Ovary (tissue), 9 donors: ENCODE results near the gene DDX47. TPM values are rescaled to one million over a fixed set of nuclear protein-coding genes. Genes with fewer than 3 reads are reported as not detected.

Experiments used
- DNase-seq, 5 donors: peaks; one replicate each; pipeline ENCODE4 v3.0.0-alpha.2; 2019 to 2020
- H3K27ac ChIP-seq, 2 donors: fragments of 200-600 bp; one replicate each; pipeline versions ENCODE4 v1.5.1 to v1.8.0; 2019 to 2022
- H3K27me3 ChIP-seq: fragments of 200-600 bp; one replicate; pipeline ENCODE4 v1.8.0; 2022
- H3K36me3 ChIP-seq: fragments of 200-600 bp; sonication (generic); one replicate; pipeline ENCODE4 v1.5.1; 2019
- H3K4me1 ChIP-seq: one replicate; pipeline ENCODE4 v1.8.1; 2013; ENCODE audit warnings: mild to moderate bottlenecking, moderate library complexity; ENCODE audit not compliant: insufficient read depth
- H3K4me3 ChIP-seq: fragments of 200-600 bp; sonication (generic); one replicate; pipeline ENCODE4 v1.5.1; 2017
- H3K9me3 ChIP-seq, 2 donors: fragments of 200-600 bp in 1 of 2; sonication (generic) in 1 of 2; one replicate each; pipeline versions ENCODE4 v1.5.1 to v1.8.1; 2013 to 2019; ENCODE audit warnings: mild to moderate bottlenecking in 1 of 2, moderate library complexity in 1 of 2
- EP300 ChIP-seq: sonication (generic); formaldehyde crosslinking; IDR thresholded peaks from one replicate; pipeline ENCODE4 v1.6.1; 2017; ENCODE audit warnings: antibody characterized with exemption
- POLR2A ChIP-seq: fragments of 450-650 bp; IDR thresholded peaks from one replicate; pipeline ENCODE4 v1.6.1; 2017; ENCODE audit warnings: antibody characterized with exemption, mild to moderate bottlenecking, moderate library complexity
- WGBS, 3 donors: extraction: QIAGEN DNeasy Blood & Tissue Kit in 1 of 3; methylation state at CpG; one replicate each; pipeline versions ENCODE4 v1.1.5 to v1.1.7; 2013 to 2017; 5-methylcytosine and 5-hydroxymethylcytosine counted together
- intact Hi-C, 4 donors: fragments of 100-400 bp; cut with DNase I; formaldehyde crosslinking; loops; one replicate each; pipeline versions ENCODE4 v1.11.0 to v1.15.1; 2022 to 2023
- polyA plus RNA-seq, 2 donors: library from polyadenylated mRNA; stranded (reverse); fragments of 200-250 nt in 1 of 2; fragments of 350-450 nt in 1 of 2; fragmentation: Illumina TruSeq in 1 of 2; extraction: RNeasy Lipid Tissue Mini Kit (QIAGEN cat#74804) in 1 of 2; gene quantifications; one replicate each; pipeline ENCODE4 v1.2.3, GENCODE V29; 2013 to 2014
- total RNA-seq, 7 donors: library from RNA; depleted of rRNA in 2 of 7; stranded (reverse); fragments of >200 nt in 2 of 7; fragmentation: NEBNext Ultra II Directional in 3 of 7; extraction: Animal tissue kit (Norgen Biotek cat#: 25700) in 3 of 7; gene quantifications; one replicate each; pipeline versions ENCODE4 v1.1.0 to v1.2.4, GENCODE V29; 2016 to 2023
- TF ChIP-seq, protein P1 (sequence below), 3 donors: fragments of 450-650 bp in 2 of 3; fragments of 200-600 bp in 1 of 3; IDR thresholded peaks; one replicate each; pipeline versions ENCODE4 v1.5.1 to v1.8.0; 2016 to 2022; ENCODE audit warnings: antibody characterized with exemption in 3 of 3, mild to moderate bottlenecking in 1 of 3
- donor health status: DM: no; HTN: no; CAD: no; lungs with moderate emphysema.
- donor health status: DM: no; HTN: no; CAD: no.
- donor health status: Bipolar disorder and iron deficiency.
- donor health status: DM: yes; HTN: yes; CAD: no.
- donor health status: DM: no; HTN: no; CAD: no.
- donor health status: DM: yes; HTN: yes; CAD: no.

The DDX47 gene
- total and polyA plus RNA-seq, 9 donors, result 38.6 to 71.7 (median 52.3) TPM

DNA sequence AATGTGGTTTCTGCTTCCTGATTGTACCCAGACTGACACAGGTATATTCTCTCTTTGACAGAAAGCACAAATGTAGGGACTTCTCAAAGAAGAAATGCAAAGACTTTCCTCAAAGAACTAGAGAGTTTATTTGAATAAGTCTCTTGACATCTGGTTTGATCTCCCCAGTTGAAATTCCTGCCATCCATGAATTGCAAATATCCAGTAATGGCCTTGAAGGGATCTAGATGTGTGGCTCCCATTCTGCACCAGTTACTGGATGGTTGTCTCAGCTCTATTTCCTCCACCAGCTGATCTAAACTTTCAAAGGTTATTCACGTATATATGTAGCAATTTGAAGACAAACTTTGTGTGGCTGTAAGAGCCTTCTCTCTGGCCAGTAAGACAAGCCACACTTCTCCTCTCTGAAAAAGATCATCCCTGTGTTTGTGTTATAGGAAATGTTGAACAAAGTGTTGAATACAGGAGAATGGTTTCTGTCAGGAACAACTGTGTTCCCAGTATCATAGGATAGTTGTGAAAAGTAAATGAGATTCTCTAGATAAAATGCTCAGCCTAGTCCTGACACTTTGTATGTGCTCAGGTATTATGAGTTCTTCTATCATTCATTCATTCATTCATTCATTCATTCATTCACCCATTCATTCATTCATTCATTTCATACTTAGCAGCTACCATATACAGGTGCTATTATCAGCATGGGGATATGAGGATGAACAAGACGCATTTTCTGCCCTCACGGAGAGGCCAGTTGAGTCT lies 55.5 kb downstream of the DDX47 start:
- intact Hi-C loops, result no loop called here
- no peak for DNase-seq
- Histone ChIP-seq H3K9me3 (no peaks in the 10 kb centered on the region), H3K4me1 (no peaks in the 10 kb centered on the region), H3K4me3 (no peak overlapping the region), H3K36me3 (no peaks in the 10 kb centered on the region), H3K27me3 (no peaks in the 10 kb centered on the region), H3K27ac (no peak overlapping the region)
- TF ChIP-seq, protein P1, sequence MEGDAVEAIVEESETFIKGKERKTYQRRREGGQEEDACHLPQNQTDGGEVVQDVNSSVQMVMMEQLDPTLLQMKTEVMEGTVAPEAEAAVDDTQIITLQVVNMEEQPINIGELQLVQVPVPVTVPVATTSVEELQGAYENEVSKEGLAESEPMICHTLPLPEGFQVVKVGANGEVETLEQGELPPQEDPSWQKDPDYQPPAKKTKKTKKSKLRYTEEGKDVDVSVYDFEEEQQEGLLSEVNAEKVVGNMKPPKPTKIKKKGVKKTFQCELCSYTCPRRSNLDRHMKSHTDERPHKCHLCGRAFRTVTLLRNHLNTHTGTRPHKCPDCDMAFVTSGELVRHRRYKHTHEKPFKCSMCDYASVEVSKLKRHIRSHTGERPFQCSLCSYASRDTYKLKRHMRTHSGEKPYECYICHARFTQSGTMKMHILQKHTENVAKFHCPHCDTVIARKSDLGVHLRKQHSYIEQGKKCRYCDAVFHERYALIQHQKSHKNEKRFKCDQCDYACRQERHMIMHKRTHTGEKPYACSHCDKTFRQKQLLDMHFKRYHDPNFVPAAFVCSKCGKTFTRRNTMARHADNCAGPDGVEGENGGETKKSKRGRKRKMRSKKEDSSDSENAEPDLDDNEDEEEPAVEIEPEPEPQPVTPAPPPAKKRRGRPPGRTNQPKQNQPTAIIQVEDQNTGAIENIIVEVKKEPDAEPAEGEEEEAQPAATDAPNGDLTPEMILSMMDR (IDR thresholded peaks at IDR 0.05), result no peak
- no peak for TF ChIP-seq POLR2A
- TF ChIP-seq EP300, result no peak
- 58 to 96% (median 93%) methylated on average over 3 of the region's 3 CpGs for WGBS, 3 donors

DNA sequence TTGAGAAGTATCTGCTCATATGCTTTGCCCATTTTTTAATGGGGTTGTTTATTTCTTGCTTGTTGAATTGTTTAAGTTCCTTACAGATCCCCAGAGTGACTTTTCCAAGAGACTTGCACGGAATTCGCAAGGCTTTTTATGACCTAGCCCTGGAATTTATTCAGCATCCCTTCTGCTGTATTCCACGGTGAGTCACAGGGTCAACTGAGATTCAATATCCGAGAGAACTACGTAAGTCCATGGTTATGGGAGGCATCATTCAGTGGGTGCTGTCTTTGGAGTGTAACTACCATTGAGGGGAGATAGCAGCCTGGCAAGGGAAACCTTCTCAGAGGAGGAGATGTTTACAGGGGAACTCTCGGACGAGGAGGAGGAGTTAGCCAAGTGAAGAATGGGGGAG lies 57.3 kb downstream of the DDX47 start:
- DNase-seq, result no peak
- intact Hi-C loops, result no loop called here
- H3K4me1 ChIP-seq, result no peaks in the 10 kb centered on the region

DNA sequence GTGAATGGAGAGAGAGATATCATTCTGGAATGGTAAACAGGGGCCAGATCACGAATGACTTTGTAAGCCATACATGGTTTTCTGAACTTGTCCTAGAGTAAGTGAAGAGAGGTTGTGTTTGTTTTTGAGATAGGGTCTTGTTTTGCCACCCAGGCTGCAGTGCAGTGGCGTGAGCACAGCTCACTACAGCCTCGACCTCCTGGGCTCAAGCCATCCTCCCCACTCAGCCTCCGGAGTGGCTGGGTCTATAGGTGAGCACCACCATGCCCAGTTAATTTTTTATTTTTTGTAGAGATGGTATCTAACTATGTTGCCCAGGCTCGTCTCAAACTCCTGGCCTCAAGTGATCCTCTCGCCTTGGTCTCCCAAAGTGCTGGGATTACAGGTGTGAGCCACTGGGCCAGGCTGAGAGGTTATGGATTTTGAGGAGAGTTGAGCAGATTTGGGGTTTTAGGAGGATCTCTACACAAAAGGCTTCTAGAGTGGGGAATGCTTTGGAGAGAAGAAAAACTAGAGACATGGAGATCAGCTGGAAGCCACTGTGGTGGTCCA lies 58.5 kb downstream of the DDX47 start:
- Histone ChIP-seq H3K27me3 (no peaks in the 10 kb centered on the region), H3K4me1 (no peaks in the 10 kb centered on the region), H3K36me3 (no peaks in the 10 kb centered on the region), H3K9me3 (no peaks in the 10 kb centered on the region), H3K27ac (no peak overlapping the region), H3K4me3 (no peak overlapping the region)
- TF ChIP-seq, protein P1 (IDR thresholded peaks at IDR 0.05), result no peak
- TF ChIP-seq POLR2A, result no peak
- no peak for TF ChIP-seq EP300
- intact Hi-C loops, result no loop called here
- WGBS, 3 donors, result 70 to 93% (median 87%) methylated on average over 6 of the region's 6 CpGs
- DNase-seq, result no peak

More for the DNA sequence above, 57.3 kb downstream of the DDX47 start:
- Histone ChIP-seq H3K27ac (no peak overlapping the region), H3K9me3 (no peaks in the 10 kb centered on the region), H3K4me3 (no peak overlapping the region), H3K36me3 (no peaks in the 10 kb centered on the region), H3K27me3 (no peaks in the 10 kb centered on the region)
- TF ChIP-seq, protein P1 (IDR thresholded peaks at IDR 0.05), result no peak
- TF ChIP-seq EP300, result no peak
- no peak for TF ChIP-seq POLR2A
- 71 to 82% (median 82%) methylated on average over 7 of the region's 7 CpGs for WGBS, 3 donors

DNA sequence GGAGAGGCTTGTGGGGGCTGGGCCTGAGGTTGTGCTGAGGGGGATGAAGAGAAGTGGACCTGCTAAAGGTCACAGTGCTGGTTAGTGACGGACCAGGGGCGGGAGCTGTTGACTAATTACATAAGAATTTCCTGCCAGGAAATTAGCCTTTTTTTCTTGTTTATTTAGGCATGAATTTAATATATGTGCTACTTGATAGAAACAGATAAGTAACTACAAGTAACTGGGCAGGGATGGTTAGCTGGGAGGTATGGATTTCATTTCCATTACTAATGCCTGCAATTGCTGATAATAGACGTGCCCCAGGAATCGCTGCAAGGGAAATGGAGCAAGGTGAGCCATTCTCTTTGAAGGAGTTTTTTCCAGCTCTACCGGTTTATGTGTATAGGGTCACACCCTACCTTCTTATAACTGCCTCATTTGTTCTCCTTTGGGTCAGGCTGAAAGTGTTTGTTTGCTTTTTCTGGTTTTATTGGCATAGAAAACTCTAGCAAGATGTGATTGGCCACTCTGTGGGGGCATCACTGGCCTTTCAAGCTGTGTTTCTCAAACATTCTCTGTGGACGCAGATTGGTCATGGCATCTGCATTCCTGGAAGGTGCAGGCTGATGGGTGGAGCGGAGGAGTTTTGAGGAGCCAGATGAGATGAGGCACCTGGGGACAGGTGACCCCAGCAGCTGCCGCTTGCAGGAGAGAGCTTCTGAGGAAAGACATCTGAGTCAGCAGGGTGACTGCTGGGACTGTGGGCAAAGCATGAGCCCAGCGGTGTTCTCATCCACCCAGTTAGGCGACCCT lies 59.2 kb downstream of the DDX47 start:
- no peak overlapping the region for H3K27ac ChIP-seq
- intact Hi-C loops, result no loop called here
- H3K4me1 ChIP-seq, result no peaks in the 10 kb centered on the region
- 75 to 79% (median 77%) methylated on average over 10 of the region's 10 CpGs for WGBS, 3 donors
- no peaks in the 10 kb centered on the region for H3K9me3 ChIP-seq
- TF ChIP-seq POLR2A (no peak), EP300 (no peak)
- TF ChIP-seq, protein P1 (IDR thresholded peaks at IDR 0.05), result no peak
- no peaks in the 10 kb centered on the region for H3K27me3 ChIP-seq
- H3K4me3 ChIP-seq, result no peak overlapping the region
- DNase-seq, result no peak
- H3K36me3 ChIP-seq, result no peaks in the 10 kb centered on the region
